ENCODE results near the gene SMU1. TPM values are rescaled to one million over a fixed set of nuclear protein-coding genes. Genes with fewer than 3 reads are reported as not detected.

Gene SMU1
- total RNA-seq, 4 donors from 2014 or later: 12.5 to 15.3 (median 13.6) TPM

DNA sequence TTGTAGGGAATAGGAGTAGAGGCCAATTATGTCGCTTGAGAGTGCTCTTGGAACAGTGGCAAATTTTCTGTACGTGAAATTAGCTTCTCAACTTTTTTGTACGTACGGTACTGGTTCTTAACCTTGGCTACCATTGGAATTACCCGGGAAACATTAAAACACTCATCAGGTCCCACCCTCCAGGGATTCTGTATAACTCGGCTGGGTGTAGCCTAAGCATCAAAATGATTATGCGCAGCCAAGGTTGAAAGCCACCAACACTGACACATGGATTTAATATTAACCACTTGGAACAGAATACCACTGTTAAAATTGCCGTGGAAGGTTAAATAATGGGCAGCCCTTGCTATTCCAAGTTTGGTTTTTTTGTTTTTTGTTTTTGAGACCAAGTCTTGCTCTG lies 34.0 kb downstream of the SMU1 start:
- Histone ChIP-seq H3K27ac (peak overlapping the region in 1 of 4 donors; percentile 16), H3K27me3 (no peaks in the 10 kb centered on the region), H3K9me3 (no peaks in the 10 kb centered on the region), H3K36me3 (peaks cover 0 to 38% of the 10 kb centered on the region in 2 donors), H3K4me3 (no peak overlapping the region), H3K4me1 (peaks cover 6 to 9% of the 10 kb centered on the region in 2 donors)
- intact Hi-C loops (cut with DNase I; ENCODE audit: low total_unique reads): no loop called here
- TF ChIP-seq POLR2A (IDR thresholded peaks at IDR 0.05): no peak
- TF ChIP-seq, protein P1, sequence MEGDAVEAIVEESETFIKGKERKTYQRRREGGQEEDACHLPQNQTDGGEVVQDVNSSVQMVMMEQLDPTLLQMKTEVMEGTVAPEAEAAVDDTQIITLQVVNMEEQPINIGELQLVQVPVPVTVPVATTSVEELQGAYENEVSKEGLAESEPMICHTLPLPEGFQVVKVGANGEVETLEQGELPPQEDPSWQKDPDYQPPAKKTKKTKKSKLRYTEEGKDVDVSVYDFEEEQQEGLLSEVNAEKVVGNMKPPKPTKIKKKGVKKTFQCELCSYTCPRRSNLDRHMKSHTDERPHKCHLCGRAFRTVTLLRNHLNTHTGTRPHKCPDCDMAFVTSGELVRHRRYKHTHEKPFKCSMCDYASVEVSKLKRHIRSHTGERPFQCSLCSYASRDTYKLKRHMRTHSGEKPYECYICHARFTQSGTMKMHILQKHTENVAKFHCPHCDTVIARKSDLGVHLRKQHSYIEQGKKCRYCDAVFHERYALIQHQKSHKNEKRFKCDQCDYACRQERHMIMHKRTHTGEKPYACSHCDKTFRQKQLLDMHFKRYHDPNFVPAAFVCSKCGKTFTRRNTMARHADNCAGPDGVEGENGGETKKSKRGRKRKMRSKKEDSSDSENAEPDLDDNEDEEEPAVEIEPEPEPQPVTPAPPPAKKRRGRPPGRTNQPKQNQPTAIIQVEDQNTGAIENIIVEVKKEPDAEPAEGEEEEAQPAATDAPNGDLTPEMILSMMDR (IDR thresholded peaks at IDR 0.05 in 4 of 5, conservative IDR thresholded peaks at IDR 0.05 in 1 of 5): no peak
- DNase-seq (no peak), ATAC-seq (no peak)
- in situ Hi-C loops (cut with MboI; ENCODE audit: low sequenced_read_pairs in 4 of 4): no loop called here

DNA sequence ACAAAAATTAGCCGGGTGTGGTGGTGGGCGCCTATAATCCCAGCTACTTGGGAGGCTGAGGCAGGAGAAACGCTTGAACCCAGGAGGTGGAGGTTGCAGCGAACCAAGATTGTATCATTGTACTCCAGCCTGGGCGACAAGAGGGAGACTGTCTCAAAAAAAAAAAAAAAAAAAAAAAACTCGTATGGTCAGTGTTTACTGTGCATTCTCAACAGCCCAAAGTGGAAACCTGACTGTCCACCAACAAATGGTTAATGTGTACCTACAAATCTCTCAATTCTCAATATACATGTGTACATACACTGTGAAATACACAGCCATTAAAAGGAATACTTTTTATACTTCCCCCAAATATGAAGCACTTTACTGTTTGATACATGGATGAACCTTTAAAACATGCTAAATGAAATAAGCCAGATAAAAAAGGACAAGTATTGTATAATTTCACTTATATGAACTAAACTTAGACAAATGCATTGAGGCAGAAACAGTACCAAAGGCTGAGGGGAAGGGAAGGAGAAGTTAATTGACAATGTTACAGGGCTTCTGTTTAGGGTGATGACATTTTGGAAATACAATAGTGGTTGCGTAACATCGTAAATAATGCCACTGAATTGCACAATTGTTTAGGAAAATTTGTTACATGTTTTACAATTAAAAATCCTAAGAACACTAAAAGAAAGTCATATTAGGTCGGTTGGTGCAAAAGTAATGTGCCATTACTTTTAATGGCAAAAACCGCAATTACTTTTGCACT lies 34.9 kb downstream of the SMU1 start:
- H3K27ac ChIP-seq: peak overlapping the region in 1 of 4 donors; percentile 16
- TF ChIP-seq, protein P1 (IDR thresholded peaks at IDR 0.05 in 4 of 5, conservative IDR thresholded peaks at IDR 0.05 in 1 of 5): no peak
- no peak for TF ChIP-seq POLR2A (IDR thresholded peaks at IDR 0.05)
- intact Hi-C loops (cut with DNase I; ENCODE audit: low total_unique reads) (no loop called here), in situ Hi-C loops (cut with MboI; ENCODE audit: low sequenced_read_pairs in 4 of 4) (no loop called here)
- no peak overlapping the region for H3K4me3 ChIP-seq
- DNase-seq: no peak
- H3K27me3 ChIP-seq: no peaks in the 10 kb centered on the region
- peaks cover 0 to 40% of the 10 kb centered on the region in 2 donors for H3K36me3 ChIP-seq
- ATAC-seq: no peak
- H3K4me1 ChIP-seq: peaks cover 6 to 9% of the 10 kb centered on the region in 2 donors
- no peaks in the 10 kb centered on the region for H3K9me3 ChIP-seq

DNA sequence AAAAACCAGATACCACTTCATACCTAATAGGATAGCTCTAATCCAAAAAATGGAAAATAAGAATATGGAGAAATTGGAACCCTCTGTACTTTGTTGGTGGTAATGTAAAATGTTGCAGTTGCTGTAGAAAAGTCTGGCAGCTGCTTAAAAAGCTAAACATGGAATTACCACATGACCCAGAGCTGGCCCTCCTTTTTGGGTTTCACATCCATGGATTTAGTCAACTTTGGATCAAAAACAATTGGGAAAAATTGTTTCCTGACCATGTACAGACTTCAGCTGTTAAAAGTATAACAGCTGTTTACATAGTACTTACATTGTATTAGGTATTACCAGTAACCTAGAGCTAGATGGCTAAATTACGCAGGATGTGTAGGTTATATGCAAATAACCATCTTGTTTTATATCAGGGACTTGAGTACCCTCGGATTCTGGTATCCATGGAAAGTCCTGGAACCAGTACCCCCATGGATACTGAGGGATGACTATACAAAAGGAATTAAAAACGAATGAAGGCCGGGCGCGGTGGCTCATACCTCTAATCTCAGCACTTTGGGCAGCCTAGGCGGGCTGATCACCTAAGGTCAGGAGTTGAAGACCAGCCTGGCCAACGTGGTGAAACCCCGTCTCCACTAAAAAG lies 35.6 kb downstream of the SMU1 start:
- H3K9me3 ChIP-seq: no peaks in the 10 kb centered on the region
- TF ChIP-seq, protein P1 (IDR thresholded peaks at IDR 0.05 in 4 of 5, conservative IDR thresholded peaks at IDR 0.05 in 1 of 5): no peak
- TF ChIP-seq POLR2A (IDR thresholded peaks at IDR 0.05): no peak
- no peaks in the 10 kb centered on the region for H3K27me3 ChIP-seq
- peaks cover 6 to 9% of the 10 kb centered on the region in 2 donors for H3K4me1 ChIP-seq
- in situ Hi-C loops (cut with MboI; ENCODE audit: low sequenced_read_pairs in 4 of 4): no loop called here
- H3K36me3 ChIP-seq: peaks cover 0 to 41% of the 10 kb centered on the region in 2 donors
- no peak overlapping the region for H3K27ac ChIP-seq
- no peak for ATAC-seq
- H3K4me3 ChIP-seq: no peak overlapping the region
- no peak for DNase-seq
- intact Hi-C loops (cut with DNase I; ENCODE audit: low total_unique reads): no loop called here

DNA sequence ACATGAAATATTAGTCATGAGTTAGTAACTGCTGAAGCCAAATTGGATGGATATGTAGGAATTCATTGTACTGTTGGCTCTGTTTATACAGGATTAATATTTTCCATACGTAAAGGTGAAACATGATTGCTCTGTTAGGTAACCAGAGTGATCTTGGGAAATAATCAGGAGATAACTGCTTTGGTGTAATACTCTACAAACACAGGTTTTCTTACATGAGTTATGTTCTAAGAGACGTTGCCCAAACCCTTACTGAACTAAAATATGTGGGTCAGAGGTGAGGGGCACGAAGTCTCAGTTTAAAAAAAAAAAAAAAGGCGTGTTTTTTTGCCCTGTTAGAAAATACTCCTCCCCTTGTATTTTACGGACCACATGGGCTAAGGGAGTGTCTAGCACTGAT lies 43.6 kb downstream of the SMU1 start:
- Histone ChIP-seq H3K36me3 (peaks cover 0 to 85% of the 10 kb centered on the region in 2 donors), H3K4me3 (no peak overlapping the region), H3K27me3 (no peaks in the 10 kb centered on the region), H3K4me1 (peaks cover 14 to 16% of the 10 kb centered on the region in 2 donors), H3K27ac (no peak overlapping the region), H3K9me3 (no peaks in the 10 kb centered on the region)
- DNase-seq (no peak), ATAC-seq (no peak)
- TF ChIP-seq, protein P1 (IDR thresholded peaks at IDR 0.05 in 4 of 5, conservative IDR thresholded peaks at IDR 0.05 in 1 of 5): no peak
- no peak for TF ChIP-seq POLR2A (IDR thresholded peaks at IDR 0.05)
- in situ Hi-C loops (cut with MboI; ENCODE audit: low sequenced_read_pairs in 4 of 4): no loop called here
- intact Hi-C loops (cut with DNase I; ENCODE audit: low total_unique reads): no loop called here

Data from gastrocnemius medialis (tissue), 4 donors.